Gastroesophageal sphincter (tissue), 4 donors: ENCODE measurements around the gene FGA. TPM values are rescaled to one million over a fixed set of nuclear protein-coding genes. Genes with fewer than 3 reads are reported as not detected.

ENCODE experiments used
- ATAC-seq: fragments of 150-250 bp; one replicate; pipeline ENCODE4 v1.9.1; 2016; ENCODE audit warnings: mild to moderate bottlenecking, moderate library complexity
- H3K27ac ChIP-seq, 4 donors: fragments of 200-600 bp; sonication (generic) in 3 of 4; 1 replicate in 3 of 4; 2 replicates in 1 of 4; pipeline ENCODE4 v1.5.1; 2016 to 2019
- H3K27me3 ChIP-seq: fragments of 200-600 bp; sonication (generic); one replicate; pipeline ENCODE4 v1.5.1; 2019
- H3K36me3 ChIP-seq, 2 donors: fragments of 200-600 bp; sonication (generic); one replicate each; pipeline ENCODE4 v1.5.1; 2019; ENCODE audit warnings: control low read depth in 1 of 2
- H3K4me1 ChIP-seq, 3 donors: fragments of 200-600 bp; sonication (generic); 1 replicate in 2 of 3; 2 replicates in 1 of 3; pipeline ENCODE4 v1.5.1; 2016 to 2019; ENCODE audit warnings: control low read depth in 2 of 3
- H3K4me3 ChIP-seq, 2 donors: fragments of 200-600 bp; sonication (generic); one replicate each; pipeline ENCODE4 v1.5.1; 2019; ENCODE audit warnings: mild to moderate bottlenecking in 1 of 2, moderate library complexity in 1 of 2
- H3K9me3 ChIP-seq, 3 donors: fragments of 200-600 bp; sonication (generic); one replicate each; pipeline ENCODE4 v1.5.1; 2017 to 2019; ENCODE audit warnings: control low read depth in 2 of 3
- CTCF ChIP-seq, 4 experiments: fragments of 200-600 bp in 2 of 4; fragments of 450-650 bp in 2 of 4; sonication (generic) in 1 of 4; IDR thresholded peaks; one replicate each; pipeline ENCODE4 v1.5.1; 2017 to 2019; ENCODE audit warnings: antibody characterized with exemption in 4 of 4, mild to moderate bottlenecking in 2 of 4, moderate library complexity in 2 of 4
- EP300 ChIP-seq: sonication (generic); formaldehyde crosslinking; IDR thresholded peaks from one replicate; pipeline ENCODE4 v1.6.1; 2017; ENCODE audit warnings: antibody characterized with exemption, mild to moderate bottlenecking
- POLR2A ChIP-seq, 2 donors: fragments of 450-650 bp; IDR thresholded peaks; one replicate each; pipeline ENCODE4 v1.6.1; 2017; ENCODE audit warnings: antibody characterized with exemption in 2 of 2, mild to moderate bottlenecking in 2 of 2, moderate library complexity in 1 of 2
- POLR2AphosphoS5 ChIP-seq: sonication (generic); formaldehyde crosslinking; IDR thresholded peaks from one replicate; pipeline ENCODE4 v1.6.1; 2017; ENCODE audit warnings: antibody characterized with exemption
- WGBS, 2 donors: methylation state at CpG; one replicate each; pipeline ENCODE4 v1.1.5; 2018; ENCODE audit warnings: low coverage in 1 of 2; 5-methylcytosine and 5-hydroxymethylcytosine counted together
- total RNA-seq, 4 donors: library from RNA; depleted of rRNA; stranded (reverse); fragments of >200 nt; gene quantifications; one replicate each; pipeline ENCODE4 v1.1.0, GENCODE V29; 2016

The FGA gene
- under 1 TPM in 1 of 4 donors, not detected in 3; 0.12 TPM for total RNA-seq

- Histone ChIP-seq H3K4me3 (no peak within 1 kb of the TSS), H3K27ac (no peak within 1 kb of the TSS), H3K36me3 (no peaks in the 10 kb centered on the region), H3K27me3 (peaks cover 14% of the 10 kb centered on the region), H3K4me1 (no peaks in the 10 kb centered on the region), H3K9me3 (no peaks in the 10 kb centered on the region)
- ATAC-seq, result no peak
- TF ChIP-seq EP300 (no peak), CTCF (IDR thresholded peaks at IDR 0.05) (no peak), POLR2AphosphoS5 (no peak), POLR2A (IDR thresholded peaks at IDR 0.05) (no peak)
- 60% methylated on average over 3 of the region's 3 CpGs; no CpG with 5 or more reads in 1 of the 2 donors for WGBS, 2 donors
Observed at GRCh38 chr4:154590329-154591006, at the start of gene FGA. TSS of gene FGA (minus strand) at chr4:154590742. CDS start at chr4:154590687, 55 bp downstream.

DNA sequence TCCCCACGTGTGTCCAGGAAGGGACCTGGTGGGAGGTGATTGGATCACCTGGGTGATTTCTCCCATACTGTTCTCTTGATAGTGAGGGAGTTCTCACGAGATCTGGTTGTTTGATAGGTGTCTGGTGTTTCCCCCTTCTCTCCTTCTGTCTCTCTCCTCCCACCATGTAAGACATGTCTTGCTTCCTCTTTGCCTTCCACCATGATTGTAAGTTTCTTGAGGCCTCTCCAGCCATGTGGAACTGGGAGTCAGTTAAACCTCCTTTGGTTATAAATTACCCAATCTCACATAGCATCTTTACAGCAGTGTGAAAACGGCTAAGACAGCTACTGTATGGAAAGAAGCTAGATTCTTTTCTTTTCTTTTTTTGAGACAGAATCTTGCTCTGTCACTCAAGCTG lies 43.5 kb upstream of the FGA start:
- H3K27ac ChIP-seq, result no peak overlapping the region
- no peaks in the 10 kb centered on the region for H3K9me3 ChIP-seq
- no peaks in the 10 kb centered on the region for H3K4me1 ChIP-seq
- H3K36me3 ChIP-seq, result no peaks in the 10 kb centered on the region
- ATAC-seq, result no peak
- WGBS, 2 donors, result 62 to 67% methylated on average over 2 to 3 of the region's 3 CpGs
- no peak for TF ChIP-seq POLR2A (IDR thresholded peaks at IDR 0.05)
- no peak for TF ChIP-seq CTCF (IDR thresholded peaks at IDR 0.05)
- TF ChIP-seq POLR2AphosphoS5, result no peak
- no peak for TF ChIP-seq EP300
- no peak overlapping the region for H3K4me3 ChIP-seq
- H3K27me3 ChIP-seq, result peaks cover 40% of the 10 kb centered on the region

DNA sequence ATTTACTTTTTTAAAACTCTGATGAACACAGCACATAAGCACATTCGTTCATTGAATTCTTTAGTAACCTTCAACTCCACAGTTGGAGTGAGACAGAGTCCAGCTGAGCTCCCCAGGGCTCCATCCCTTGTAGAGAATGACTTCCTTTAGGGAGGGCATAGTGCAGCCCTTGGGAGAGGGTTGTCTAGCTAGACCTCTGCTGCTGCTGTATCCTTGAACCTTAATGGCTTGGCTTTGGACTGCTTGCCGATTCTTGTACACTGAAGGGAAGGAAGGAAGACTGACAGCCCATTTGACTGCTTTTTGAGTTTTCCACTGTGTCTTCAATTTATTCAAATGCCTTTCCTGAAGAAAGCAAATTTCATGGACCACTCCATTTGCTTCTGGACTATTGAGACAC lies 41.3 kb upstream of the FGA start:
- no peak overlapping the region for H3K27ac ChIP-seq
- 47 to 72% methylated on average over 2 of the region's 2 CpGs for WGBS, 2 donors
- TF ChIP-seq CTCF (IDR thresholded peaks at IDR 0.05) (no peak), EP300 (no peak), POLR2A (IDR thresholded peaks at IDR 0.05) (no peak), POLR2AphosphoS5 (no peak)
- H3K9me3 ChIP-seq, result no peaks in the 10 kb centered on the region
- peaks cover 41% of the 10 kb centered on the region for H3K27me3 ChIP-seq
- H3K36me3 ChIP-seq, result no peaks in the 10 kb centered on the region
- no peak overlapping the region for H3K4me3 ChIP-seq
- ATAC-seq, result no peak
- H3K4me1 ChIP-seq, result peaks cover 0 to 6% (median 4%) of the 10 kb centered on the region in 3 donors

- peaks cover 0 to 12% (median 5%) of the 10 kb centered on the region in 3 donors for H3K4me1 ChIP-seq
- H3K27ac ChIP-seq, result no peak overlapping the region
- H3K4me3 ChIP-seq, result no peak overlapping the region
- TF ChIP-seq POLR2A (IDR thresholded peaks at IDR 0.05), result no peak
- no peak for TF ChIP-seq CTCF (IDR thresholded peaks at IDR 0.05)
- TF ChIP-seq EP300, result no peak
- TF ChIP-seq POLR2AphosphoS5, result no peak
- H3K36me3 ChIP-seq, result no peaks in the 10 kb centered on the region
- ATAC-seq, result no peak
- no peaks in the 10 kb centered on the region for H3K9me3 ChIP-seq
- peaks cover 41% of the 10 kb centered on the region for H3K27me3 ChIP-seq
Observed at GRCh38 chr4:154630324-154630723, 39.8 kb upstream of the FGA start.

DNA sequence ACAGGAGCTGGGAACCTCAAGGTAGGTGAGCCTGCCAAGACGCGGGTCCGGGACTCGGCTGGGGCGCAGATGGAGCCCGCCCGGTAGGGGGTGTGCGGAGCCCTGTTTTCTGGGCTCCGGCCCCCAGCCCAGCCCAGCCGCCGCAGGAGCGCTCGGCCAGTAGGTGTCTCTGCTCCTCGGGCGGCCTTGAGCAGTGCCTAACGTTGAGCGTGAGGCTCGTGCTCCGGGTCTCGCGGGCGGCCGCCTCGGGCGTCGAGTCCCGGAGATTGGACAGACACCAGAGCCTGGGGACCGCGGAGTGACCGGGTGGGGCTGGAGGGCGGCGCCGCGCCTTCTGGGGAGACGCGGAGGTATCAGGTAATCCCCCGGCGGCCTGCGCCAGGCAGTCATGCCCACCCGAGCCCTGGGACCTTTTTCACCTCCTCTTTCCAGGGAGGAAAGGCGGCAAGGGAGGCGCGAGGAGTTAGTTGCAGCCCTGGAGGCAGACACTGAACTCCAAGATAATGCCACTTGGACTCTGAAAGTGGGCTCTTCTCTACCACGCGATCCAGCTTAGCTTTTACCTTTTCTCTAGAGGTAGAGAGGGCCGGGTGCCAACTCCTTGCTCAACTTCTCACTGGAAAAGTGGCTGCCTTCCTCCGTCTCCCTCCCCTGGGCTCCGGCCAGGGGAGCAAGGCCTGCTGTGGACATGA lies 36.4 kb upstream of the FGA start:
- WGBS, 2 donors, result 32 to 42% methylated on average over 4 to 11 of the region's 48 CpGs
- ATAC-seq, result peak; percentile 54
- no peak overlapping the region for H3K27ac ChIP-seq

More for the DNA sequence above, 36.4 kb upstream of the FGA start:
- peaks cover 20% of the 10 kb centered on the region for H3K27me3 ChIP-seq
- no peaks in the 10 kb centered on the region for H3K9me3 ChIP-seq
- peak overlapping the region in 1 of 2 donors; percentile 46 for H3K4me3 ChIP-seq
- peaks cover 0 to 12% (median 5%) of the 10 kb centered on the region in 3 donors for H3K4me1 ChIP-seq
- H3K36me3 ChIP-seq, result no peaks in the 10 kb centered on the region
- TF ChIP-seq CTCF (IDR thresholded peaks at IDR 0.05) (peak in 2 of 4 experiments; percentile 53 to 71), POLR2AphosphoS5 (no peak)
